DMS79 (cell line): ENCODE measurements around the gene HMGCLL1.

Experiments used
- DNase-seq: peaks from one replicate; lab custom pipeline; 2025; lab: John Stamatoyannopoulos, UW

The HMGCLL1 gene

GRCh38 chr6:55531496-55531895, 47.5 kb downstream of the HMGCLL1 start:
- DNase-seq: no peak

- DNase-seq: no peak
These were observed 48.1 kb downstream of the HMGCLL1 start for GRCh38 chr6:55530931-55531330.

DNA sequence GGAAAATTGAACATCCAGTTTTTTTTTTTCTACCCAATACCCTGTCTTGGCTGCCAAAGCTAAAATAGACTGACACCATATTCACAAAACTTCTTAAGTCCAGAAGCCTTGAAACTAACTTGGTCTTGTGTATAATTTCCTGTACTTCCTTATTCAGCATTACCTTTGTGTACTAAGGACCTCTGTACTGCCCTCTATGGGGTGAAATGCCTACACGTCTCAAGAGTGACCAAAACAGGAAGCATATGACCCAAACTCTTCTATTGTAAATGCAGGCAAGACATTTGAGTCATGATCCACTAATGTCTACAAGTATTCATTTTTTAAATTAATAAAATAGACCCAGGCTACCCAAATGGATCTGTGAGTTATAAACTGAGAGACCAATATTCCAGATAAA, 50.4 kb downstream of the HMGCLL1 start:
- no peak for DNase-seq

- no peak for DNase-seq
These were observed 54.6 kb downstream of the HMGCLL1 start for GRCh38 chr6:55524441-55524840.

GRCh38 chr6:55518529-55519060, 60.4 kb downstream of the HMGCLL1 start:
- no peak for DNase-seq

DNA sequence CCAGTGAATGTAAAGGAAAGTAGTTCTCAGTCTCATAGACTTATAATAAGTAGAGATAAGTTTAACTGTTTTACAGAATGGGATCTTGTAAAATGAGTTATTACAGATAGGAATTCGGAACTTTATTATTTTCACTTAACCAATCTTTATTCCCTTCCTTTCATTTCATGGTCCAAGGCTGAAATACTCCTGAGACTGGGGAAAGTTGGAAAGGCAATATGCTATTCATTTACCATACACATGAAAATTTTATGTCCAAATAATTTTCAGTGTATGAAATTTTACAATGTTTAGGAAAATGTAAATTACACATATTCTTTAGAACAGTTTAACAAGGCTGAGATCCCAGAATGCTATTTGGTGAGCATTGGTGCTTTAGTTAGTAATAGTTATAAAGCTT, 62.3 kb downstream of the HMGCLL1 start:
- no peak for DNase-seq

- no peak for DNase-seq
These were observed 66.1 kb downstream of the HMGCLL1 start for GRCh38 chr6:55512904-55513303.

DNA sequence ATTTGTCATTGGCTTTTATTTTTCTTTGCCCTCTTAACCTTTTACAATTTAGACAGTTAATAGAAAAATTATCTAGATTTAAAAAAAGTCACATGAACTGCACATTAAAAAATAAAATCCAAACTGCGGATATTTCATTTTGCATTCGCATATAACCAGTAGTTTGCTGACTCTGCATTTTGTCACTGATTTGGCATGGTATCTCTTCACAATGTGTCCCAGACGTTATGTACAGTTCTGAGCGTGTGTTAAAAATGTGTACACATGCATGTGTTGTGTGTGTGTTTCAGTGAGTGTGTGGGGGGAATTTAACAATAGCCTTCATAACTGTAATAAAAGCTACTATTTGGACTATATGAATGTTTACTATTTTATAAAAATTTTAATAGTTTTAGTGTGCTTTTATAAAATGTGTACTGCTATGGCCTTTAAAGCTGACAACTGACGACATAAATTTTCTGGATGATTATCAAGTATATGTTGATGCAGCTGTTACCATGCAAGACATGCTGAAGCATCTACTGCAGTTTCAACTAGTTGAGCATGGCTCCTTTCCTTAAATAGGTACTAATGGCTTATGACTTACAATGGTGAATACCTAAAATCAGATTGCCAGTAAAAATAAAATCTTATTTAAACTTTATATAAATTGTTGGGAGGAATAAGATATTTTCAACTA, 67.7 kb downstream of the HMGCLL1 start:
- DNase-seq: no peak

DNA sequence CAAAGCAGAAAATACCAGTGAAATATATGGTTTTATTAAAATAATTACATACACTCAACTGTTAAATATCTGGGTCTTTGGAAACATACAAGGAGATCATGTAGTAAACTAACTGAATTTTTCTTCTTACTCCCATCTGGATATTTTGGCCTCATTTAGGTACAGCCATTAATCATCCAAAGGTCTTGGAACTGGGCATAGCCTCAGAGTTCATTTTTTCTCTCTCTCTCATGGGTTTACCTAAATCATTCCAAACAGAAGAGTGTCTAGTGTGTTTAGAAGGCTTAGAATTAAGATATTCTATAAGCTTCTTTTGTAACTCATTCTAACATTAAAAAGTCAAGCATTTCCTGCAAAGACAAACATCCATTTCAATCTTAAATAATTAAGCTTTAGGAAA, 79.4 kb downstream of the HMGCLL1 start:
- DNase-seq: no peak

DNA sequence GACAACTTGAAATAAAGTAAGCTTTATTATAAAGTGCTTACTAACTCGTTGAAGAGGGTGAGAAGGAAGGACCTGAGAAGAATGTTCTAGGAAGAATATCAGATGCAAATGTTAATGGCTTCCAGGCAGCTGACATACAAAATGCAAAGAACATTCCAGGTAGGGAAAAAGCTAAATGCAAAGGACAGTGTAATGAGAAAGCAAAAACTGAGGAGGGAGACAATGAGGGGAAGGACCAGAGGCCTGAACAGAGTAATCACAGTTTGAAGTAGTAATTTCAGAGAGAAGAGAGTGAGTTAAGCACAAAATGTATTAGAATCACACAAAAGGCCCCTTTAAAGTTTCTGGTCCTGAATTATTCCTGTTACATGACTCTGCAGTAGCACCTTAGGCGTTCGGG, 81.3 kb downstream of the HMGCLL1 start:
- no peak for DNase-seq

- DNase-seq: no peak
These were observed 82.8 kb downstream of the HMGCLL1 start for GRCh38 chr6:55496201-55496600.

- DNase-seq: no peak
These were observed 83.7 kb downstream of the HMGCLL1 start for GRCh38 chr6:55495277-55495676.

DNA sequence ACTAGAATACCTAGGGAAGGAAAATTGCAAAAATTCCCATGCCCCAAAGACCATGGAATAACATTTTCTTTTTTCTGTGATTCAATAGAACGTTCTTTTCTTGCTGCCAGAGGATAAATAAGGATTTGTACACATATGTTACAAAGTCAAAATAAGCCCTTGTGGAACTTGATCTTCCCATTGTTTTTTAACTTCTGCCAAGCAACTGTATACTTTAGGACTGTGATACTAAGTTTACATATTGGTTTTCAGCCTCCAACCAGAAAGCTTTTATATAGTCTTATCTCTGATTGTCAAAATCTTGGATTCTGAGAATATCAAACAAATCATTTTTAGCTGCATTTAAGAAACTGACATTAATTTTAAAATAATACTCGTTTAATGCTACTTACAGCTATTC, 84.6 kb downstream of the HMGCLL1 start:
- no peak for DNase-seq

DNA sequence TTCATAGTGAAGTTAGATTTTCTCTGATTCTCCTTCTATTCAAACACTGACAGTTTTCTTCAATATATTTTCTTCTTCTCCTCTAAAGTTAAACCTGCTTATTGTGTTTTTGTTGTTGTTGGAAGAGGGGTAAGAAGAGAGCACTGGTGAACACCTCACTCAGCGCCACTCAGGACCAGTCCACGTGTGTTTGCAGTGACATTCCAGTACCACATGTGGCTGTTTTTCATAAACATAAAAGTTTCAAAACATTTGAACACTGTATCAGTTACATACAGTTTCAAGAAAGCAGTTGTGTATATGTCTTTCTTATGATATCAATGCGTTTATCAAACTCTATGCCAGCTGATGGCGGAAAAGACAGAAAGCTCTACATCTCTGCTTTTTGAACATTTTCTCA, 86.7 kb downstream of the HMGCLL1 start:
- DNase-seq: no peak

DNA sequence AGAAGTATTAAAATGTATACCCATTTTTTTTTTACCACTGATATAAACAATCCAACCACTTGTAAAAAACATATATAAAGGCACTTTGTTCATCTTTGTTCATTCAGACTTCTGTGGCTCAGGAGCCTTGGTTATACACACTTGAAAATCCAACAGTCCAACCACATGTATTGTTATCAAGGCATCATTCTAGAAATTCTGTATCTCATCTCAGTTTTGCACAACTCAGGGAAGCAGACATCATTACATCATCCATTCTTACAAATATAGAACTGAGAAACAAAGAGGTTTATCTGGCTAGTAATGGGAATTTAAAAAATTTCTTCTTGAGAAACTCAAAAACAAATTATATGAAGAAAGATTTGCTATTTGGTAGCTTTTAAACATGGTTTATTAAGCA, 88.1 kb downstream of the HMGCLL1 start:
- no peak for DNase-seq

- no peak for DNase-seq
These were observed 104.6 kb downstream of the HMGCLL1 start for GRCh38 chr6:55474382-55474781.

GRCh38 chr6:55473722-55474121, 105.3 kb downstream of the HMGCLL1 start:
- no peak for DNase-seq

DNA sequence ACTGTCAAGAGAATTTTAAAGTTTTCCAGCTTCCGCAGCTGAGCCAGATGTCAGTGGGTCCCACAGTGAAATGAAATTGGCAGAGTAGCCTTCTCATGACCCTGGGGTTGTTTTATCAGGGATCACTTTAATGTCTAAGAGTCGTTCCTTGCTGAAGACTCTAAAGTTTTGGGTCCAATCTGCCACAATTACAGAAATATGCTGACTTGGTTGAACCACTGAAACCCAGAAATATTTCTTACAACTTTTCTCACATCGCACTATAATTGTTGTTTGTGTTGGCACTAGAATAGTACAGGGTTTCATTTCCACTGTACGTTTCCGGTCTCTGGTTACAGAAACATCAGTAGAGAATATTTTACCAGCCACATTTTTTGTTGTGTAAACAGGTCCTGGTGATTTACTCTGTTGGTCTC, 109.0 kb downstream of the HMGCLL1 start:
- no peak for DNase-seq

DNA sequence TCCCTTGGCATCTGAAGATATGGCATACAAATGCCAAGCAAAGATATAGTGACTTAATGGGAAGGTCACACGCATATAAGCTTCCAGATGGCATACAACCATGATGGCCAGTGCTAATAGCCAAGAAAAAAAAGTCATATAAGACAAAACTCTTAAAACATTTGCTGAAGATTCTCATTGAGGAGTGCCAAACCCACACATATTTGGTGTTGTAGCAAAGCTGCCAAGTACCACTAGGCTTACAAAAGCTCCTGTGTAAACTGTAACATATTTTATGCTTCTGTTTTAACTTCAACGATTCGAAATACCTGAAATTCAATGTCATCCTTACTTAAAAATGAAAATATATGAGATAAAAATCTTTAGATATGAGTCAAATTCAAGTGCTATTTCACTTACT, 123.0 kb downstream of the HMGCLL1 start:
- no peak for DNase-seq

DNA sequence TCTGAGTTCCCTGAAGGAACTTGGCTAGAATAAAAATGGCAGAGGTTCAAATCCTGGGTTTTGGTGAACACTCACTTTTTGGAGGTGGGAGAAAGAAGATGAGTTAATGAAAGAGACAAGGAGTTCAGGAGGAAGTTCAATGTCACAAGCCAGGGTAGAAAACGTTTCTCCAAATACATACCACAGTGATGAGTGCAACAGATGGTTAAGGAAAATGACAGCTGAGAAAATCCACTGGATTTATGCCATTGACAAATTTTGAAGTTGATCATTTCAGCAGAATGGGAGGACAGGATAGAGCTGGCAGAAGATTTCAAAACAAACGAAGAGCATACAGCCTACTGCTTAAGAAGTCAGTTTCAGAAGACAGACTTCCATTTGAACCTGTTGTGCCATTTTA, 129.0 kb downstream of the HMGCLL1 start:
- no peak for DNase-seq

DNA sequence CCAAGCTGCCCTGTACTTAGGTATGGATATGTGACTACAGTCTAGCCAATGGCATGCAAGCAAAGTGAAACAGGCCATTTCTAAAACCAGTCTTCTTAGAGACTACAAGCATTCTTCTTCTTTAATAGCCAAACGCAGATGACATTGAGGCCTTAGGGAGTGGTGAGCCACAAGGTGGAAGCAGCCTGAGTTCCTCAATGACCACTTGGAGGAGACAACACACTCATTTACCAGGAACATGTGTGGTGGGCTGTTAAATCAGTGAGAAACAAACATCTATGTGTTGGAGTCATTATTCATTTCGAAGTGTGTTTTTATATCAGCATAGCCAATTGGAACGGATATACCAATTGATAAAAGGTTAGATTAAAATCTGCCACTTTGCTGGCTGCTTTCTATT, 129.8 kb downstream of the HMGCLL1 start:
- DNase-seq: no peak

GRCh38 chr6:55448451-55448850, 130.5 kb downstream of the HMGCLL1 start:
- no peak for DNase-seq

GRCh38 chr6:55447891-55448290, 131.1 kb downstream of the HMGCLL1 start:
- DNase-seq: no peak

DNA sequence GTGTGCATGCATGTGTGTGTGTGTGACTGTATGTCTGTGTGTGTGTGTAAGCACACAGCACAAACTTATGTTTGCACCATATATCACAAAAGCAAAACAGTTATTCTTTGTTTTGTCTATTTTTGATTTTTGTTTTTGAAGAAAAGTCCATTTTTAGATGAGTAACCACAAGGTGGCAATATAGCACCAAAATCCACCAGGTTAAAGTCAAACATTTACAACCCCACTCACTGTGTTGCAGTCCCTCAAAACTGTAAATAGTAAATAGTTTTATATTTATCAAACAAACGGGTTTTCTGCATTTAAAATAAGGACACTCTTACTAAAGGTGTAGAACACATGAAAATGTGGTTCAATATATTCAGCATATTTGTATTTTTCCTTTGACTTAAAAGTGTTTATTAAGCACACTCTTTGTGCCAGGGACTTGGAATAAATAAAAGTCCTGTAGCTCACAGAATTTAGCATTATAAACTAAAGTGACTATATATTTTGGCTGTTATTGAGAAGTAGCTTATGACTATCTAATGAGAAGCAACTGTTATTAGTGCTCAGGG, 133.3 kb downstream of the HMGCLL1 start:
- DNase-seq: no peak
